Measurements from ENCODE around the gene NUP210L. TPM values are rescaled to one million over a fixed set of nuclear protein-coding genes. Genes with fewer than 3 reads are reported as not detected.

The NUP210L gene
- total and polyA plus RNA-seq, 3 experiments from 2014 or later: 0.06 to 0.09 TPM; not detected in 1

DNA sequence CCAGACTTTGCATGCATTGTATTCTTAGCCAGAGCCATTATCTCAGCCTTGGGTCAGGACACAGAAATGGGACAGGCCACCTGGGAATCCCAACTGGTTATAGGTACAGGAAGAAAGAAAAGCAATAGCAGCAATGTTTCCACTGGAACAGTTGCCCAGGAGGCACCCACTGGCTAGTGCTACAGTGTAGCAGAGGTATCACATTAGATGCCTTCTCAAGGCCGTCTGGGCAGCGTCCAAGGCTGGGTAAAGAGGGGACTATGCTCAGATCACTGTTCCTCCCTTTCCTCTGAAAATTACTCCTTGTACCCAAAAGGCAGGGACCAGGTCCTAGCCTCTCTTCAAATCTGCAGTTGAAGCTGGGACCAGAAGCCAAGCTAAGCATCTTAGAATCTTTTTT lies 184.5 kb downstream of the NUP210L start:
- Mint-ChIP-seq H3K9me3 (no peaks in the 10 kb centered on the region), H3K27me3 (no peaks in the 10 kb centered on the region), H3K4me3 (no peak overlapping the region), H3K36me3 (peaks cover 0 to 39% (median 5%) of the 10 kb centered on the region in 3 donors), H3K4me1 (peaks cover 32 to 55% (median 33%) of the 10 kb centered on the region in 3 donors), H3K27ac (peak overlapping the region in 3 of 8 donors; percentile 29 to 51 (median 32))
- ChIA-PET CTCF (interaction anchor here (1.4 kb wide), 1 partner anchor 24 kb away, joined by 5 read pairs; the partner anchor contains the start of gene DENND4B), POLR2A (interaction anchor here (0.6 kb wide), 2 partner anchors 13 to 155 kb away, joined by 3 to 4 read pairs; no protein-coding TSS in a partner anchor)
- Histone ChIP-seq H3K4me1 (ENCODE audit: insufficient read depth, low read length) (peaks cover 21% of the 10 kb centered on the region), H3K4me3 (ENCODE audit: low read length) (no peak overlapping the region), H3K9me3 (ENCODE audit: low read length) (no peaks in the 10 kb centered on the region), H3K36me3 (ENCODE audit: insufficient read depth, low read length) (peaks cover 18% of the 10 kb centered on the region), H3K27me3 (ENCODE audit: insufficient read depth, low read length, poor library complexity, severe bottlenecking) (no peaks in the 10 kb centered on the region), H3K27ac (ENCODE audit: low read depth, low read length) (no peak overlapping the region)
- no peak for DNase-seq

DNA sequence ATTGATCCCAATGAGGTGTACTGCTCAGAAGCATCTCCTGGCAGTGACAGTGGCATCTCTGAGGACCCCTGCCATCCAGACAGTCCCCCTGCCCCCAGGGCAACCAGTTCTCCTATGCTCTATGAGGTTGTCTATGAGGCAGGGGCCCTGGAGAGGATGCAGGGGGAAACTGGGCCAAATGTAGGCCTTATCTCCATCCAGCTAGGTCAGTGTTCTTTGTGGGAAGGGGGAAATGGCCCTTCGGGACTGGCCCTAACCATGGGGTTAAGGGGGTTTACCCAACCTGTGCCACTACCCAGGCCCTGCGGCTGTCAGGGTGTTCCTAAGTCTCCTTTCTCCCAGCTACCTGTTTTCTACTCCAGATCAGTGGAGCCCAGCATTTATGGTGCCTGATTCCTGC lies 185.9 kb downstream of the NUP210L start:
- Mint-ChIP-seq H3K36me3 (peaks cover 0 to 27% (median 3%) of the 10 kb centered on the region in 3 donors), H3K4me3 (peak overlapping the region in 4 of 7 donors; percentile 19 to 95 (median 68)), H3K27ac (peak overlapping the region in 7 of 8 donors; percentile 61 to 98 (median 84)), H3K27me3 (no peaks in the 10 kb centered on the region), H3K9me3 (no peaks in the 10 kb centered on the region), H3K4me1 (peaks cover 35 to 53% (median 38%) of the 10 kb centered on the region in 3 donors)
- H3K4me1 ChIP-seq (ENCODE audit: insufficient read depth, low read length): peaks cover 28% of the 10 kb centered on the region
- no peaks in the 10 kb centered on the region for H3K27me3 ChIP-seq (ENCODE audit: insufficient read depth, low read length, poor library complexity, severe bottlenecking)
- H3K4me3 ChIP-seq (ENCODE audit: low read length): no peak overlapping the region
- ChIA-PET CTCF (interaction anchor here (1.0 to 4.9 kb wide), 5 partner anchors 9 to 179 kb away, joined by 3 to 50 read pairs (median 10); partner anchors contain the start of genes CRTC2, DENND4B and JTB), POLR2A (interaction anchor here (0.7 to 4.3 kb wide), 5 partner anchors 8 to 160 kb away, joined by 3 to 58 read pairs (median 46); partner anchors contain the start of genes CRTC2, DENND4B, JTB and RPS27)
- peak in 1 of 5 donors; percentile 35 for DNase-seq
- H3K9me3 ChIP-seq (ENCODE audit: low read length): no peaks in the 10 kb centered on the region
- no peak overlapping the region for H3K27ac ChIP-seq (ENCODE audit: low read depth, low read length)
- peaks cover 6% of the 10 kb centered on the region for H3K36me3 ChIP-seq (ENCODE audit: insufficient read depth, low read length)

DNA sequence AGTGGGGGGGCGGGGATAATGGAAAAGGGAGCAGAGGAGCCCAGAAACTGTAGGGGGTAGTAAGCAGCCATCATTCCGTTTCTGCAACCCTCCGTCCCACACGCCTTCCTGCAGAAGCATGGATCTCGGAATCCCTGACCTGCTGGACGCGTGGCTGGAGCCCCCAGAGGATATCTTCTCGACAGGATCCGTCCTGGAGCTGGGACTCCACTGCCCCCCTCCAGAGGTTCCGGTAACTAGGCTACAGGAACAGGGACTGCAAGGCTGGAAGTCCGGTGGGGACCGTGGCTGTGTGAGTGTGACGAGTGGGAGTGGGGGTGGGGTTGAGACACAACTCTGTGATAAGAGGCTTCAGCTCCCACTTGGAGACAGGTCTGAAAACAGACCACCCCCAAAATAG lies 186.5 kb downstream of the NUP210L start:
- no peaks in the 10 kb centered on the region for H3K9me3 Mint-ChIP-seq
- ChIA-PET CTCF (interaction anchor here (1.0 to 4.9 kb wide), 7 partner anchors 9 to 179 kb away, joined by 3 to 50 read pairs (median 14); partner anchors contain the start of genes CRTC2, DENND4B, JTB and RAB13), POLR2A (interaction anchor here (2.6 to 4.3 kb wide), 5 partner anchors 8 to 45 kb away, joined by 25 to 58 read pairs (median 46); partner anchors contain the start of genes CRTC2, DENND4B, GATAD2B and JTB)
- Histone ChIP-seq H3K27ac (ENCODE audit: low read depth, low read length) (peak overlapping the region; percentile 62), H3K4me1 (ENCODE audit: insufficient read depth, low read length) (peaks cover 32% of the 10 kb centered on the region), H3K27me3 (ENCODE audit: insufficient read depth, low read length, poor library complexity, severe bottlenecking) (no peaks in the 10 kb centered on the region), H3K9me3 (ENCODE audit: low read length) (no peaks in the 10 kb centered on the region), H3K36me3 (ENCODE audit: insufficient read depth, low read length) (peaks cover under 1% of the 10 kb centered on the region), H3K4me3 (ENCODE audit: low read length) (no peak overlapping the region)
- peak overlapping the region in 7 of 8 donors; percentile 61 to 98 (median 97) for H3K27ac Mint-ChIP-seq
- peaks cover 0 to 25% (median 3%) of the 10 kb centered on the region in 3 donors for H3K36me3 Mint-ChIP-seq
- H3K4me1 Mint-ChIP-seq: peaks cover 40 to 58% (median 43%) of the 10 kb centered on the region in 3 donors
- DNase-seq: no peak
- H3K4me3 Mint-ChIP-seq: peak overlapping the region; percentile 63 to 97 (median 95)
- H3K27me3 Mint-ChIP-seq: no peaks in the 10 kb centered on the region

DNA sequence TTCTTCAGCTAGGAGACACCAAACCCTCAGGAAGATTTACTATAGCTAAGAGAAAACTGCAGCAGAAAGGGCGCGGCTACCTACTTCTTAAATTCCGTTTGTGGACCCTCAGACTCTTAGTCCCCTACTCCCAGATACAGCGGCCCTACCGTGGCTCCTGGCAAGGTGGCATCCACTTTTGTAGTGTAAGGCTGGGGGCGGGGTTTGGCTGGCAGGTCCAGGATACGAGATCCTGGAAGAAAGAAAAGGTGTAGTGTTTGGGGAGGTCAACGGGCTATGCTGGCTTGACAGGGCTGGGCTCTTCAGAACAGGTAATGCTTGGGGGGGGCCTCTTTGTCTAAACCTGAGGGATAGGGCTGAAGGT lies 186.9 kb downstream of the NUP210L start:
- peaks cover 41 to 60% (median 45%) of the 10 kb centered on the region in 3 donors for H3K4me1 Mint-ChIP-seq
- ChIA-PET POLR2A (interaction anchor here (0.7 to 4.3 kb wide), 11 partner anchors 9 to 334 kb away, joined by 3 to 58 read pairs (median 7); partner anchors contain the start of genes CHTOP, CRTC2, DENND4B and GATAD2B), CTCF (interaction anchor here (1.0 to 4.9 kb wide), 12 partner anchors 9 to 187 kb away, joined by 3 to 50 read pairs (median 4); partner anchors contain the start of genes CRTC2, DENND4B, JTB and RAB13)
- H3K27ac Mint-ChIP-seq: peak overlapping the region; percentile 86 to 99 (median 97)
- peak overlapping the region; percentile 53 for H3K4me3 ChIP-seq (ENCODE audit: low read length)
- peak overlapping the region; percentile 62 for H3K27ac ChIP-seq (ENCODE audit: low read depth, low read length)
- H3K36me3 Mint-ChIP-seq: peaks cover 0 to 21% (median 0%) of the 10 kb centered on the region in 3 donors
- peak in 1 of 5 donors; percentile 24 for DNase-seq
- H3K27me3 Mint-ChIP-seq: no peaks in the 10 kb centered on the region
- peak overlapping the region; percentile 92 to 97 (median 96) for H3K4me3 Mint-ChIP-seq
- H3K27me3 ChIP-seq (ENCODE audit: insufficient read depth, low read length, poor library complexity, severe bottlenecking): no peaks in the 10 kb centered on the region
- H3K4me1 ChIP-seq (ENCODE audit: insufficient read depth, low read length): peaks cover 33% of the 10 kb centered on the region
- no peaks in the 10 kb centered on the region for H3K36me3 ChIP-seq (ENCODE audit: insufficient read depth, low read length)
- H3K9me3 ChIP-seq (ENCODE audit: low read length): no peaks in the 10 kb centered on the region
- no peaks in the 10 kb centered on the region for H3K9me3 Mint-ChIP-seq

DNA sequence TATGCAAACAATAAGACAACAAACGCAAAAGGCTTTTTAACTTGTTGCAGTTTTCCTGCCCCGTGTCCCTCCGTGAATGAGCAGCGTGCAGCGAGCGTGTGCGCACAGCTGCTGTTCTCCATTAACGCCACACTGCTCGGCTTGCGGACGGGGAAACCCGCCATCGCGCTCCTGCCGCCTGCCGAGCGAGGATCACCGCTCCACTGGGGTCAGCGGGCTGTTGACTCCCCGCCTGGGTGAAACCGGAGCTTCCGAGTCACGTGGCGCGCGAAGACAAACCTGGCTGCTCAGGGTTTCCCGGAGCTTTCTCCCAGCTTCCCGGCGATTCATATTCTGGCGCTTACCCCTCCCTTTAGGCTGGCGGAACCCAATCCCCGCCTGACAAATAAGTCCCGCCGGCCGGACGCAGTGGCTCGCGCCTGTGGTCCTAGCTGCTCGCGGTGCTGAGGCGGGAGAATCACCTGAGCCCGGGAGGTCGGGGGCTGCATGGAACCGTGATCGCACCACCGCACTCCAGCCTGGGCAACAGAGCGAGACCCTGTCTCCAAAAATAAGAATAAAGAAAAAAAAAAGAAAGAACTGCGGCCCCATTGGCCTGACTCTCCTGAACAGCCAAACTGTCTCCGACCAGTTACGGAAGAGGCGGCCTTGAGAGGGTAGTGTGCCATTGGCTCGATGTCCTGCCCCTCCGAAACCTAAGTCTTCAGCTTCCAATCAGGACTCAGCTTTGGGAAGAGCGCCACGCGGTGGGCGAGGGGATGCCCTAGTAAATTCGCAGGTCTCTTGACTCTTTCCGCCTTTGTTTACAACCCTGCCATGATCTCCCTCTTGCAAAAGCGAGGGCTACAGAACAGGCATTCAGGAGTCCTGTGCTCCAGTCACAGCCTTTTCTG lies 187.5 kb downstream of the NUP210L start, which contains the start of gene CREB3L4:
CREB3L4 (plus strand) TSS at position 796 of the 893 bp plus-strand sequence. CDS start 624 bp downstream, outside the sequence.
- peak within 1 kb of the TSS; percentile 92 to 97 (median 96) for H3K4me3 Mint-ChIP-seq
- H3K9me3 ChIP-seq (ENCODE audit: low read length): no peaks in the 10 kb centered on the region
- no peaks in the 10 kb centered on the region for H3K27me3 ChIP-seq (ENCODE audit: insufficient read depth, low read length, poor library complexity, severe bottlenecking)
- peaks cover 45 to 63% (median 52%) of the 10 kb centered on the region in 3 donors for H3K4me1 Mint-ChIP-seq
- H3K4me1 ChIP-seq (ENCODE audit: insufficient read depth, low read length): peaks cover 39% of the 10 kb centered on the region
- ChIA-PET POLR2A (interaction anchor here (0.7 to 4.3 kb wide), 12 partner anchors 9 to 333 kb away, joined by 3 to 58 read pairs (median 6); partner anchors contain the start of genes CHTOP, CRTC2, DENND4B and GATAD2B), CTCF (interaction anchor here (0.6 to 4.9 kb wide), 15 partner anchors 8 to 186 kb away, joined by 3 to 50 read pairs (median 4); partner anchors contain the start of genes CRTC2, DENND4B, JTB and RAB13)
- peak within 1 kb of the TSS; percentile 62 for H3K27ac ChIP-seq (ENCODE audit: low read depth, low read length)
- H3K36me3 Mint-ChIP-seq: peaks cover 0 to 15% (median 0%) of the 10 kb centered on the region in 3 donors
- H3K9me3 Mint-ChIP-seq: no peaks in the 10 kb centered on the region
- H3K27me3 Mint-ChIP-seq: no peaks in the 10 kb centered on the region
- H3K36me3 ChIP-seq (ENCODE audit: insufficient read depth, low read length): no peaks in the 10 kb centered on the region
- DNase-seq: peak; percentile 70 to 89 (median 85)
- H3K27ac Mint-ChIP-seq: peak within 1 kb of the TSS; percentile 86 to 99 (median 97)
- H3K4me3 ChIP-seq (ENCODE audit: low read length): peak within 1 kb of the TSS; percentile 53

DNA sequence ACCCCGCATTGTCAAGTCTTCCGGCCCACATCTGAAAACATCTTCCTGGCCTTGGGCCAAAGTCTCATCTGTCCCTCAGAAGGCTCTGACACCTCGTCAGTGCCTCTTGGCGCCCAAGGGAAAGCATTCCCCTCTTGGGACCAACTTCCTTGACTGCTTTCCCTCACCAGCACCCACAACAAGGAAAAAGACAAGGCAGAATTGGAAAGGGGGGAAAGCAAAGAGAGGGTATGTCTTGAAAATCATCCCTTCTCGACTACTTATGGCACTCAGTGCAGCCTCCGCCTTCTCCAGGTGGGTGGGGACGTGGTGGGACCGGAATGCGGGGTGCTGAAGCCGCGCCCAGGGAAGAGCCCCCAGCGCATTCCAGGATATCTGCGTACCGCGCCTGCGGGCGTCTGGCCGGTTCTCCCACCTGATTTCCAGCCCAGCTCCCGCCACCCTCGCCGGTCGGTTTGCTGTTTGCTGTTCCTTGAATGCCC lies 191.0 kb downstream of the NUP210L start:
- Histone ChIP-seq H3K36me3 (ENCODE audit: insufficient read depth, low read length) (no peaks in the 10 kb centered on the region), H3K4me1 (ENCODE audit: insufficient read depth, low read length) (peaks cover 45% of the 10 kb centered on the region), H3K27ac (ENCODE audit: low read depth, low read length) (peak overlapping the region; percentile 80), H3K27me3 (ENCODE audit: insufficient read depth, low read length, poor library complexity, severe bottlenecking) (no peaks in the 10 kb centered on the region), H3K9me3 (ENCODE audit: low read length) (no peaks in the 10 kb centered on the region), H3K4me3 (ENCODE audit: low read length) (peak overlapping the region; percentile 83)
- peak overlapping the region; percentile 83 to 96 (median 90) for H3K4me3 Mint-ChIP-seq
- peaks cover 0 to 27% (median 0%) of the 10 kb centered on the region in 3 donors for H3K36me3 Mint-ChIP-seq
- H3K4me1 Mint-ChIP-seq: peaks cover 50 to 67% (median 61%) of the 10 kb centered on the region in 3 donors
- peak overlapping the region; percentile 80 to 100 (median 96) for H3K27ac Mint-ChIP-seq
- no peaks in the 10 kb centered on the region for H3K9me3 Mint-ChIP-seq
- no peak for DNase-seq
- no peaks in the 10 kb centered on the region for H3K27me3 Mint-ChIP-seq
- ChIA-PET CTCF (interaction anchor here (0.6 to 3.2 kb wide), 3 partner anchors 13 to 156 kb away, joined by 3 to 19 read pairs (median 10); partner anchors contain the start of genes DENND4B and JTB), POLR2A (interaction anchor here (0.6 to 2.9 kb wide), 7 partner anchors 9 to 191 kb away, joined by 3 to 23 read pairs (median 4); partner anchors contain the start of genes DENND4B and JTB)
